K562 treated with DMSO at 1 percent for 48 hours (cell line): Measurements from ENCODE around the gene FOCAD. TPM values are rescaled to one million over a fixed set of nuclear protein-coding genes. Genes with fewer than 3 reads are reported as not detected.

Experiments used
- total RNA-seq: library from RNA; unstranded; fragments of 300-600 nt; gene quantifications from 2 replicates; pipeline ENCODE4 v1.2.3, GENCODE V29; 2022; ENCODE audit warnings: low replicate concordance; ENCODE audit errors: extremely low read depth

FOCAD gene
- not detected in 2 replicates for total RNA-seq

GRCh38 chr9:20684035-20684874 is at the start of gene FOCAD:
Gene FOCAD (plus strand): TSS chr9:20684259. CDS start chr9:20715354, 31,095 bp downstream.

GRCh38 chr9:21031091-21031807 is 347.2 kb downstream of the FOCAD start, which contains the start of gene HACD4:
Gene HACD4 (minus strand): TSS chr9:21031640. CDS start chr9:21031590, 50 bp downstream.

Other genes starting within 250 kb of the FOCAD start
- not detected in 2 replicates for gene MLLT3, start 61.8 kb upstream of the FOCAD start, total RNA-seq